ENCODE results near the gene CELF2.

CELF2 gene

DNA sequence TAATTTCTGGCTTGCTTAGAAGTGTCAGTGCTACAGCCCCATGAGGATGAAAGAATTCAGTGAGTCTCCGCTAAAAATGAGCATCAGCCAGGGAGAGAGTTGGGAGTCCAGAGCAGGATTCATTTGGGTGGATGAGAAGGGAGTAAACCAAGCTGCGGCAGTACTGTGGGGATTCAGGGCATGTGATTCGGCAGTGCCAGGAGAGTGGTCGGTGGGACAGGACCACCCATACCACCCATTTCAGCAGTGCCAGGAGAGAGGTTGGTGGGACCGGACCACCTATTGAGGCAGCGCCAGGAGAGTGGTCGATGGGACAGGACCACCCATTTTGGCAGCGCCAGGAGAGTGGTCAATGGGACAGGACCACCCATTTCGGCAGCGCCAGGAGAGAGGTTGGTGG, 144.2 kb downstream of the CELF2 start:
- Histone ChIP-seq H3K27me3 (ENCODE audit: low read depth, low read length) (no peaks in the 10 kb centered on the region), H3K27ac (ENCODE audit: low read length) (no peak overlapping the region), H3K4me3 (ENCODE audit: low read depth in 1 of 2, low read length in 2 of 2) (no peak overlapping the region), H3K4me1 (ENCODE audit: control insufficient read depth in 1 of 2, insufficient read depth in 2 of 2, low read length in 2 of 2) (peaks cover 14 to 48% of the 10 kb centered on the region in 2 donors), H3K36me3 (ENCODE audit: control insufficient read depth in 1 of 2, insufficient read depth in 2 of 2, low read length in 2 of 2) (no peaks in the 10 kb centered on the region), H3K9me3 (ENCODE audit: control insufficient read depth in 1 of 2, low read length in 2 of 2) (no peaks in the 10 kb centered on the region)

DNA sequence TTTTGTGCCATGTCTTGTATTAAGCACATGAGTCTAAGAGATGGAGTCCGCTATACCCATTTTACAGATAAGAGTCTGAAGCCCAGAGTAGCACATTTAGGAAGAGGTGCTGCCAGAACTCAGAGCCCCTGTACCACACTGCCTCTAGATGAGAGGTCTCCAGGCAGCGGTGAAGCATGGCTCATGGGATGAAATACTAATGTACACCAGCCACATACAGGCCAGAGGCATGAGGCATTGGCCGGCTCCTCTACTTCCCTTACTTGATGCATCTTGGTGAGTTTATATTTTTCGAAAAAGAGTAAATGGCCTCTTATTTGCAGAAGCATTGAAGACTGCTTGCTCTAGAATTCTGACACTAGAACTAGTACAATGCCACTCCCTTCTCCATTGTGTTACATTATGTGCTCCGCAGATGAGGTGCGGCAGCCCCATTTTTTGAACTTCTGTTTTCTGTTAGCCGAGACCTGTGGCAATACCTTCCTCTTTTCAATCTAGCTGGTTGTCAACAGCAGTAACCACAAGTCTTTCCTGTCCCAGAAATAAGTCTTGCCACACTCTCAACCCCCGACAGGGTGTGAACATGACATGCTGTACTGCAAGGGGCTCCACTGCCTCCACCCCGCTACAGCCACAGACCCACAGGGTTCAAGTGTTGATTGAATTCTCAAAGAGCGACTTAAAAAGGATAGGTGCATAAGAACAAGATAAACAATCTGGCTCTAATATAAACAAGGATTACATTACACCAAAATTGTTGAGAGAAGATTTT, 145.3 kb downstream of the CELF2 start:
- Histone ChIP-seq H3K4me3 (ENCODE audit: low read depth in 1 of 2, low read length in 2 of 2) (peak overlapping the region; percentile 64 to 80), H3K27me3 (ENCODE audit: low read depth, low read length) (no peaks in the 10 kb centered on the region), H3K9me3 (ENCODE audit: control insufficient read depth in 1 of 2, low read length in 2 of 2) (no peaks in the 10 kb centered on the region), H3K27ac (ENCODE audit: low read length) (peak overlapping the region; percentile 84), H3K36me3 (ENCODE audit: control insufficient read depth in 1 of 2, insufficient read depth in 2 of 2, low read length in 2 of 2) (peaks cover 4% of the 10 kb centered on the region in 2 donors), H3K4me1 (ENCODE audit: control insufficient read depth in 1 of 2, insufficient read depth in 2 of 2, low read length in 2 of 2) (peaks cover 14 to 42% of the 10 kb centered on the region in 2 donors)

DNA sequence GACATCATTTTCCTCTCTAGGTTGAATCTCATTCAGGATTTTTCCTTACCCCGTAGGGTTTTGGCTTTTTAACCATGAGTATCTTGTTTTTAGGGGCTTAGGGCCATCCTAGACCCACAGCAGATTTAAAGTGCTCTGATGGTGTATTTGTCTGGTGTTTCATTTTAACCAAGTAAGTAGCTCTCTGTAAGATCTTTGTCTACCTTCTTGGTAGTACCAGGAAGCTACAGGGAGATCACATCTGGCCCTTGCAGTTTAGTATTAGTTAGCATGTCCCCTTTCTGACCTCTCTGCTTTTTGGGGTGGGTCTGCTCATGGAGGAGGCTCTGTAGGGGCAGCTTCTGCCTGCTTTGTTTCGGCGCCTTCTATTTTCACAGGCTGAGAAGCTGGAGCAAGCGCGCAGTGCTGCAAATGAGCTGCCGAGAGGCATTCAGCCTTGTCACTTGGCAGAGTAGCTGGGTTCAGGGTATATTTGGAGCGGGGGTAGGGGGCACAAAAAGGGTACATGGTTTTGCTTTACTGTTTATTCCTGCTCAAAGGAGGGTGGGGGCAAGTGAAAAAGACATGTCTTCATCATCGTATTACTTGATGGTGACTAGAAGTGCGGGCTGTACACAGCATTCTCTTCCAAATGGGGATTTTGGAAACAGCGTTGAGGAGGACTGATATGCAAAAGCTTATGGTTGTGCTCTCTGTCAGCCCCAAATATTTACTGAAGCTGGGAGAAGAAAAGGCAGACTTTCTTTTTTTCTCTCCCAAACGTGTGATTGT, 146.3 kb downstream of the CELF2 start:
- H3K9me3 ChIP-seq (ENCODE audit: control insufficient read depth in 1 of 2, low read length in 2 of 2), result no peaks in the 10 kb centered on the region
- peaks cover 6 to 10% of the 10 kb centered on the region in 2 donors for H3K36me3 ChIP-seq (ENCODE audit: control insufficient read depth in 1 of 2, insufficient read depth in 2 of 2, low read length in 2 of 2)
- peaks cover 14 to 43% of the 10 kb centered on the region in 2 donors for H3K4me1 ChIP-seq (ENCODE audit: control insufficient read depth in 1 of 2, insufficient read depth in 2 of 2, low read length in 2 of 2)
- H3K4me3 ChIP-seq (ENCODE audit: low read depth in 1 of 2, low read length in 2 of 2), result peak overlapping the region; percentile 64 to 80
- H3K27me3 ChIP-seq (ENCODE audit: low read depth, low read length), result no peaks in the 10 kb centered on the region
- H3K27ac ChIP-seq (ENCODE audit: low read length), result peak overlapping the region; percentile 84

DNA sequence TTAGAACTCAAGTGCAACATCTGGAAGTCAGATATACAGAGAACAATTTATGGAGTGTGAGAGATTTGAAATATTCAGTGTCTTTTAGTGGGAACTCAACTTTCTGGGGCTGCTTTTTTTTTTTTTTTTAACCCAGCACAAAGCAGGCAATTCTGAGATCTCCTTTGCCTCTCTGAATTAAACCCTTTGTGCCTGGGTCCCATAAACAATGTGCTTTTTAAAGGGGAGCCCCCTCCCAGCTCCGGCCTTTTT, 146.8 kb downstream of the CELF2 start:
- Histone ChIP-seq H3K36me3 (ENCODE audit: control insufficient read depth in 1 of 2, insufficient read depth in 2 of 2, low read length in 2 of 2) (peaks cover 6 to 11% of the 10 kb centered on the region in 2 donors), H3K27ac (ENCODE audit: low read length) (peak overlapping the region; percentile 84), H3K4me1 (ENCODE audit: control insufficient read depth in 1 of 2, insufficient read depth in 2 of 2, low read length in 2 of 2) (peaks cover 14 to 42% of the 10 kb centered on the region in 2 donors), H3K27me3 (ENCODE audit: low read depth, low read length) (no peaks in the 10 kb centered on the region), H3K4me3 (ENCODE audit: low read depth in 1 of 2, low read length in 2 of 2) (peak overlapping the region; percentile 64 to 80), H3K9me3 (ENCODE audit: control insufficient read depth in 1 of 2, low read length in 2 of 2) (no peaks in the 10 kb centered on the region)

GRCh38 chr10:11164803-11165590, 147.3 kb downstream of the CELF2 start:
- H3K4me1 ChIP-seq (ENCODE audit: control insufficient read depth in 1 of 2, insufficient read depth in 2 of 2, low read length in 2 of 2), result peaks cover 14 to 38% of the 10 kb centered on the region in 2 donors
- H3K27ac ChIP-seq (ENCODE audit: low read length), result peak overlapping the region; percentile 84
- no peaks in the 10 kb centered on the region for H3K9me3 ChIP-seq (ENCODE audit: control insufficient read depth in 1 of 2, low read length in 2 of 2)
- H3K36me3 ChIP-seq (ENCODE audit: control insufficient read depth in 1 of 2, insufficient read depth in 2 of 2, low read length in 2 of 2), result peaks cover 6 to 11% of the 10 kb centered on the region in 2 donors
- no peaks in the 10 kb centered on the region for H3K27me3 ChIP-seq (ENCODE audit: low read depth, low read length)
- peak overlapping the region; percentile 64 to 80 for H3K4me3 ChIP-seq (ENCODE audit: low read depth in 1 of 2, low read length in 2 of 2)

DNA sequence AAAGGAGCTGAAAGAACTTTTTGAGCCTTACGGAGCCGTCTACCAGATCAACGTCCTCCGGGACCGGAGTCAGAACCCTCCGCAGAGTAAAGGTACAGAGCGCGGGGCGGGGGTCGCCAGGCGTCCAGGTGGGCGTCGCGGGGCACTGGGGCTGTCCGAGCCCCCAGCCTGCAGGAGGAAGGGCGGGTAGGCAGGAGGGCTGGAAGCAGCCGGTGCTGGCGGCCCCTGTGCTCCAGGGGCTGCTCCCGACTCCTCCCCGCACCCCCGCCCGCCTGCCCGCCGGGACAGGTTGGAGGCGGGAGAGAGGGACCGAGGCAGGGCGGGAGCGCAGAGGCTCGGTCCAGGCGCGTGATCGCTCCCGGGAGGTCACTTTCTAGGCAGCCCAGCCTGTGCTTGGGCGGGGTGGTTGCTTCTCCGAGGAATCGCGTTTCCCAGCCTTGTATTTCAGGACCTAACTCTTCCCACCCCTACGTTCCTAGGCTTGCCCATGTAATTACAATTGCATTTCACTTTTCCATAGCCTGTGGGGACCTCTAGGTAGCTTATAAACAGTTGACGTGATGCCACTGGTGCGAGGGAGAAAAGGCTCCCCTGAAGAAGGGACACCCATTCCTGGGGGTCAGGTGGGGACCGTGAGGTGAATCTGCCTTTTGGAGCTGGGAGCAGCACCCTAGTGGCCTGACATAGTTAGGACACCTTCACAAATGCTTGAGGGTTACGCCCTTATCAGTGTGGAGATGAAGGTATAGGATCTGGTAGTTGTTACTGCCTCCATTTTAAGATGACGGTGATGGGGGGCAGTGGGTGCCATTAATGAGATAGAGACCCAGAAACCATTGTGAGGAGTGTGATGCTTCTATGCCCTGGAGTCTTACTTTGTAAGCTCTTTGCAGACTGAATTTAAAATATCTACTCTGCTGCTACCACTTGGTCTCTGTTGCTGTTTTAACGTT, 148.2 kb downstream of the CELF2 start:
- Histone ChIP-seq H3K27me3 (ENCODE audit: low read depth, low read length) (no peaks in the 10 kb centered on the region), H3K27ac (ENCODE audit: low read length) (peak overlapping the region; percentile 72), H3K9me3 (ENCODE audit: control insufficient read depth in 1 of 2, low read length in 2 of 2) (no peaks in the 10 kb centered on the region), H3K36me3 (ENCODE audit: control insufficient read depth in 1 of 2, insufficient read depth in 2 of 2, low read length in 2 of 2) (peaks cover 6 to 11% of the 10 kb centered on the region in 2 donors), H3K4me1 (ENCODE audit: control insufficient read depth in 1 of 2, insufficient read depth in 2 of 2, low read length in 2 of 2) (peaks cover 14 to 35% of the 10 kb centered on the region in 2 donors), H3K4me3 (ENCODE audit: low read depth in 1 of 2, low read length in 2 of 2) (peak overlapping the region; percentile 64 to 80)

GRCh38 chr10:11166550-11166949, 148.9 kb downstream of the CELF2 start:
- Histone ChIP-seq H3K27me3 (ENCODE audit: low read depth, low read length) (no peaks in the 10 kb centered on the region), H3K4me1 (ENCODE audit: control insufficient read depth in 1 of 2, insufficient read depth in 2 of 2, low read length in 2 of 2) (peaks cover 14 to 31% of the 10 kb centered on the region in 2 donors), H3K9me3 (ENCODE audit: control insufficient read depth in 1 of 2, low read length in 2 of 2) (no peaks in the 10 kb centered on the region), H3K36me3 (ENCODE audit: control insufficient read depth in 1 of 2, insufficient read depth in 2 of 2, low read length in 2 of 2) (peaks cover 6 to 11% of the 10 kb centered on the region in 2 donors), H3K27ac (ENCODE audit: low read length) (peak overlapping the region; percentile 72), H3K4me3 (ENCODE audit: low read depth in 1 of 2, low read length in 2 of 2) (peak overlapping the region; percentile 64 to 80)

GRCh38 chr10:11167233-11167966, 149.7 kb downstream of the CELF2 start:
- no peaks in the 10 kb centered on the region for H3K9me3 ChIP-seq (ENCODE audit: control insufficient read depth in 1 of 2, low read length in 2 of 2)
- peak overlapping the region; percentile 72 for H3K27ac ChIP-seq (ENCODE audit: low read length)
- peaks cover 6 to 11% of the 10 kb centered on the region in 2 donors for H3K36me3 ChIP-seq (ENCODE audit: control insufficient read depth in 1 of 2, insufficient read depth in 2 of 2, low read length in 2 of 2)
- H3K27me3 ChIP-seq (ENCODE audit: low read depth, low read length), result no peaks in the 10 kb centered on the region
- peak overlapping the region; percentile 64 to 80 for H3K4me3 ChIP-seq (ENCODE audit: low read depth in 1 of 2, low read length in 2 of 2)
- H3K4me1 ChIP-seq (ENCODE audit: control insufficient read depth in 1 of 2, insufficient read depth in 2 of 2, low read length in 2 of 2), result peaks cover 10 to 29% of the 10 kb centered on the region in 2 donors

DNA sequence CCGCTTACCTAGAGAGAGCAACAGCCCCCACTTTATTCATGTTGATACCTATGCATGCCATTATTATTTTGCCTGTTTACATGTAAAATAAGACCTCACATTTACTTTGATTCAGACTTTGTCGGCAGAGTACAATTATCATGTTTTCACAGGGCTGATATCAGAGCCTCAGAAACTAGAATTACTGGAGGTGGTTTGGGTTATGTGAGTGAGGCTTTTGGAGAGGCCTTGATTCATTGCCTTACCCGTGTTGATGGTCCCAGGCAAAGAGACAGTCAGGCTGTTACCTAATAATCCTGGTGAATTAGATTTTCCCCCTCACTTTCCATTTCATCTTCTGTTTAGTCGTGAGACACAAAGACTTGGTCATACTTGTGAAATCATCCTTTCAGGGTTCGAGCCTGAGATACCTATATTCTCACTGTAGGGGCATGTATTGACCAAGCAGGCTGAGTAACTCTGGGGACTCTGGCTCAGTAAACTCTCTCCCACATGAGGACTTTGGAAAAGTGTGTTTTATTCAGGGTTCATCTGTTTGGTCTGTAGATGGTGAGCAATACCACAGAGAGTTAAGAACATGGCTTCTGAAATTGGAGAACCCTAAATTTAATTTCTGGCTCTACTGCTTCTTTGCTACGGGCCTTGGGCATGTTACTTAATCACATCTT, 150.9 kb downstream of the CELF2 start:
- peaks cover 9 to 21% of the 10 kb centered on the region in 2 donors for H3K4me1 ChIP-seq (ENCODE audit: control insufficient read depth in 1 of 2, insufficient read depth in 2 of 2, low read length in 2 of 2)
- H3K27me3 ChIP-seq (ENCODE audit: low read depth, low read length), result no peaks in the 10 kb centered on the region
- peak overlapping the region; percentile 72 for H3K27ac ChIP-seq (ENCODE audit: low read length)
- no peaks in the 10 kb centered on the region for H3K9me3 ChIP-seq (ENCODE audit: control insufficient read depth in 1 of 2, low read length in 2 of 2)
- peak overlapping the region; percentile 17 to 64 for H3K4me3 ChIP-seq (ENCODE audit: low read depth in 1 of 2, low read length in 2 of 2)
- H3K36me3 ChIP-seq (ENCODE audit: control insufficient read depth in 1 of 2, insufficient read depth in 2 of 2, low read length in 2 of 2), result peaks cover 11 to 14% of the 10 kb centered on the region in 2 donors
